MG63 (cell line): ENCODE measurements around the gene CAPN10. TPM values are rescaled to one million over a fixed set of nuclear protein-coding genes. Genes with fewer than 3 reads are reported as not detected.

Source experiments
- DNase-seq: peaks from one replicate; pipeline ENCODE4 v3.0.0-alpha.2; 2020
- H3K27me3 ChIP-seq: fragments of 250-450 bp; sonication (Bioruptor Pico); 2 replicates; pipeline ENCODE4 v1.5.1; 2020; ENCODE audit warnings: mild to moderate bottlenecking, moderate library complexity
- H3K36me3 ChIP-seq: fragments of 250-450 bp; sonication (Bioruptor Pico); 2 replicates; pipeline ENCODE4 v1.5.1; 2020; ENCODE audit warnings: mild to moderate bottlenecking, moderate library complexity
- H3K4me3 ChIP-seq: fragments of 250-450 bp; sonication (Bioruptor Pico); 2 replicates; pipeline ENCODE4 v1.5.1; 2020; ENCODE audit warnings: mild to moderate bottlenecking, moderate library complexity
- H3K9me3 ChIP-seq: fragments of 250-450 bp; sonication (Bioruptor Pico); 2 replicates; pipeline ENCODE4 v1.5.1; 2020; ENCODE audit warnings: mild to moderate bottlenecking, moderate library complexity
- total RNA-seq: library from RNA; depleted of rRNA; stranded (reverse); fragments of >200 nt; shearing (Covaris generic); gene quantifications from 2 replicates; pipeline ENCODE4 v1.2.3, GENCODE V29; 2014; ENCODE audit warnings: low replicate concordance

The CAPN10 gene
- total RNA-seq, 1 experiment from 2014 or later = 18.4 TPM

DNA sequence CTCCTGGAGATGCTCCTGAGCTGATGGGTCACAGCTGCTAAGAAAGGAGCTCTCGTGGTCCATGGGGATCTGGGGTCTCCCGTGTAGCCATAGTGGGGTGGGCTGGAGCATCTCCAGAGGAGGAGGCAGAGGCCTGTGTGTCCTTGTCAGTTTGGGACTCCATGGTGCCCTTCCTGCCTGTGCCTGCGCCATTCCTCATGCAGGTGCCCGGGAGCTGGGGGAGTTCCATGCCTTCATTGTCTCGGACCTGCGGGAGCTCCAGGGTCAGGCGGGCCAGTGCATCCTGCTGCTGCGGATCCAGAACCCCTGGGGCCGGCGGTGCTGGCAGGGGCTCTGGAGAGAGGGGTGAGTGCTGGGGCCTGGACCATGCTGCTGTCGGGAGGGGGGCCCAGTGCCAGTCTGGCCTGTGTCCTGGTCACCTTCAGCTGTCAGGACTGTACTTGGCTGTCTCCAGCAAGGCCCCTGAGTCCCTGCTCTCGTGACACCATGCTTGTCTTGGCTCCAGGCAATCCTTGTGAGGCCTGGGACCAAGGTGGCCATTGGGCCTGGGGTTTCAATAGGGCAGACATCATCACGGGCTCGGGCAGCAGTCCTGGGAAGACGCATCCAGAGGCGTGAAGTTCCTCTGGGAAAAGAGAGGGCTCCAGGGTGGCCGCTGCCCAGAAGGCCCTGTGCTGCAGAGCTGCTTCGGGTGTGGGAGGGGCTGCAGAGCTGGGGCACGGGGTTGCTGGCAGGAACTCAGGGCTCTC is 7.3 kb downstream of the CAPN10 start:
- no peak for DNase-seq
- H3K27me3 ChIP-seq = no peaks in the 10 kb centered on the region
- H3K9me3 ChIP-seq = no peaks in the 10 kb centered on the region
- peaks cover 3% of the 10 kb centered on the region for H3K36me3 ChIP-seq
- no peak overlapping the region for H3K4me3 ChIP-seq

DNA sequence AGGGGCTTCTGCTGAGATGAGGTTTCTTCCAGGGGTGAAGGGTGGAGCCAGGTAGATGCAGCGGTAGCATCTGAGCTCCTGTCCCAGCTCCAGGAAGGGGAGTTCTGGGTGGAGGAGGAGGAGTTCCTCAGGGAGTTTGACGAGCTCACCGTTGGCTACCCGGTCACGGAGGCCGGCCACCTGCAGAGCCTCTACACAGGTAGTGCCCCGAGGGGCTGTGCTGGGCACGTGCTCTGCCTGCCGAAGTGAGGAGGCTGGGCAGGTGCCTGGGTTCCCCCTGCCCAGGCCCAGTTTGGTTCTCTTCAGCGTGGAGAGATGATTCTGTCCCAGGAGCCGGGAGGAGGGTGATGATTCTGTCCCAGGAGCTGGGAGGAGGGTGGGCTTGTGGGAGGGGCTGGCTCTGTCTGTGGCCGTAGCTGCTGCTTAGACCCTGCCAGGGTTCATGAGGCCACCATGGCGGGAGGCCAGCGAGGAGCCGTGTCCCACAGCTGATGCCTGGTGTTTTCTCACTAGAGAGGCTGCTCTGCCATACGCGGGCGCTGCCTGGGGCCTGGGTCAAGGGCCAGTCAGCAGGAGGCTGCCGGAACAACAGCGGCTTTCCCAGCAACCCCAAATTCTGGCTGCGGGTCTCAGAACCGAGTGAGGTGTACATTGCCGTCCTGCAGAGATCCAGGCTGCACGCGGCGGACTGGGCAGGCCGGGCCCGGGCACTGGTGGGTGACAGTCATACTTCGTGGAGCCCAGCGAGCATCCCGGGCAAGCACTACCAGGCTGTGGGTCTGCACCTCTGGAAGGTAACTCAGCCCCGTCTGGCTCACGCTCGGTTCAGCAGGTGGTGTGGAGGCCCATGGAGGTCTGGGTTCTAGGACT is 8.2 kb downstream of the CAPN10 start:
- DNase-seq = no peak
- no peaks in the 10 kb centered on the region for H3K9me3 ChIP-seq
- H3K4me3 ChIP-seq = no peak overlapping the region
- H3K36me3 ChIP-seq = no peaks in the 10 kb centered on the region; the same call in 1 of the 2 replicates
- no peaks in the 10 kb centered on the region for H3K27me3 ChIP-seq

DNA sequence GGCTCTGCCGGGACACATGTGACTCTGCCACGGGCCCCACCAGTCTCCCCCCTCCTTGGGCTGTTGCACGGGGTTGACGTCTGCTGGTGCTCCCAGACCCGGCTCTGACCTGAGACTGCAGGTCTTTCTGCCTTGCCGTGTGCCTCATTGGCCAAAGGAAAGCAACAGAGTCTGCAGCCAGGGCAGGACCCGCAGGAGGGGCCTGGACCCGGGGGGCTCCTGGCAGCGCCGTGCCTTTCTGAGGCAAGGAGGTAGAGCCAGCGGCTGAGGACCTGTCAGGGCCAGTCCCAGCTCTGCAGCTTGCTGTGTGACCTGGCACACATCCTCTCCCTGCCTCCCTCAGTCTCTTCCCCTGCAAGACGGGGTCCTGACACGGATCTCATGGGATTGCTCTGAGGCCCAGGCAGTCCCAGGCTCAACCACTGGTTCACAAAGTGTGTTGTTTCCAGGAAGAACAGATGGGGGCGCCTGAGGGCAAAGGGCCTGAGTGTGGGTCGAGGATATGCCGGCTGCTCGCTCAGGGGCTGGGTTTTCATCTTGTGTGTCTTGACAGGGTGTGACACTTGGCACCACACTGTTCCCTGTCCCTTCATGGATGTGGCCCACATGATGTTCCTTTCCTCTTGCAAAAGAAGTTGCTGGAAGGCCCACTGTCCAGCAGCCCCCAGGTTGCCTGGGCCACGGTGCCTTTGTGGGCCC is 9.0 kb downstream of the CAPN10 start:
- DNase-seq = no peak
- Histone ChIP-seq H3K27me3 (no peaks in the 10 kb centered on the region), H3K4me3 (no peak overlapping the region)

DNA sequence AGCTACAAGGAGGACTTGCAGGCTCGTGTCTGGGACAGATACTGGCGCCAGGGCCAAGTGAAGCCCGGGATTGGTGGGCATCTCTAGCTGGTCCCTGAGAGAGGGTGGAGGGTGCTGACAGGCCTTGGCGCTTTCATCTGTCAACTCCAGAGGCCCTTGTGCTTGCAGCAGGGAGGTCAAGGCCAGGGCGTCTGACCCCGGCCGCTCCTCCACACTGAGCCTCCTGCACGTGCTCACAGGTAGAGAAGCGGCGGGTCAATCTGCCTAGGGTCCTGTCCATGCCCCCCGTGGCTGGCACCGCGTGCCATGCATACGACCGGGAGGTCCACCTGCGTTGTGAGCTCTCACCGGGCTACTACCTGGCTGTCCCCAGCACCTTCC is 9.5 kb downstream of the CAPN10 start:
- H3K36me3 ChIP-seq = no peaks in the 10 kb centered on the region
- H3K27me3 ChIP-seq = no peaks in the 10 kb centered on the region
- DNase-seq = no peak
- no peaks in the 10 kb centered on the region for H3K9me3 ChIP-seq
- no peak overlapping the region for H3K4me3 ChIP-seq

More for the DNA sequence above, 9.0 kb downstream of the CAPN10 start:
- Histone ChIP-seq H3K9me3 (no peaks in the 10 kb centered on the region), H3K36me3 (no peaks in the 10 kb centered on the region; the same call in 1 of the 2 replicates)

DNA sequence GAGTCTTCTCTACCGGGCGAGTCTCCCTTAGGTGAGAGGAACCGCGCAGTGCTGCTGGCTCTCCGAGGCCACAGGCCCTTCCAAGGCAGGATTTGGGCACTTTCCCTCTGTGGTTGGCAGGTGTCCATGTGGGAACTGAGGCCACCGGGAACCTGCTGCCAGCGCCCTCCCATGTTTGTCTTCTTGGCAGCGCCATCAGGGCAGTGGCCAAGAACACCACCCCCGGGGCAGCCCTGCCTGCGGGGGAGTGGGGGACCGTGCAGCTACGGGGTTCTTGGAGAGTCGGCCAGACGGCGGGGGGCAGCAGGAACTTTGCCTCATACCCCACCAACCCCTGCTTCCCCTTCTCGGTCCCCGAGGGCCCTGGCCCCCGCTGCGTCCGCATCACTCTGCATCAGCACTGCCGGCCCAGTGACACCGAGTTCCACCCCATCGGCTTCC is 10.0 kb downstream of the CAPN10 start:
- no peak overlapping the region for H3K4me3 ChIP-seq
- H3K27me3 ChIP-seq = no peaks in the 10 kb centered on the region
- no peaks in the 10 kb centered on the region for H3K36me3 ChIP-seq
- H3K9me3 ChIP-seq = no peaks in the 10 kb centered on the region
- no peak for DNase-seq

DNA sequence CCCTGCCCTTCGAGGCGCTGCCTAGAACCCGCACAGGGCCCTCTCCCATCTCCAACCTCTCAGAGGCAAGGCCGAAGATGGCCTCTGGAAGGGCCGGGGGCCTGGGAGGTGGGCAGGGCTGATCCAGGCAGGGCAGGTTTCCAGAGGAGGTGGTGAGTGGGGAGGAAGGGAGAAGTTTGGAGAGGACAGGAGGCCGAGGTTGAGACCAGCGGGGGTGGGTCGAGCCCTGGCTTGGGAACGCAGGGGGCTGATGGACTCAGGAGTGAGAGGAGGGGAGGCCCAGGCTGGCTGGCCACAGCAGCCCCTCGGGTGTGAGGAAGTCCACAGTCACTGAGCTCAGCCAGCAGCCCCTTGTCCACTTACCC is 10.5 kb downstream of the CAPN10 start:
- Histone ChIP-seq H3K4me3 (no peak overlapping the region), H3K36me3 (no peaks in the 10 kb centered on the region), H3K27me3 (no peaks in the 10 kb centered on the region), H3K9me3 (no peaks in the 10 kb centered on the region)
- DNase-seq = no peak

DNA sequence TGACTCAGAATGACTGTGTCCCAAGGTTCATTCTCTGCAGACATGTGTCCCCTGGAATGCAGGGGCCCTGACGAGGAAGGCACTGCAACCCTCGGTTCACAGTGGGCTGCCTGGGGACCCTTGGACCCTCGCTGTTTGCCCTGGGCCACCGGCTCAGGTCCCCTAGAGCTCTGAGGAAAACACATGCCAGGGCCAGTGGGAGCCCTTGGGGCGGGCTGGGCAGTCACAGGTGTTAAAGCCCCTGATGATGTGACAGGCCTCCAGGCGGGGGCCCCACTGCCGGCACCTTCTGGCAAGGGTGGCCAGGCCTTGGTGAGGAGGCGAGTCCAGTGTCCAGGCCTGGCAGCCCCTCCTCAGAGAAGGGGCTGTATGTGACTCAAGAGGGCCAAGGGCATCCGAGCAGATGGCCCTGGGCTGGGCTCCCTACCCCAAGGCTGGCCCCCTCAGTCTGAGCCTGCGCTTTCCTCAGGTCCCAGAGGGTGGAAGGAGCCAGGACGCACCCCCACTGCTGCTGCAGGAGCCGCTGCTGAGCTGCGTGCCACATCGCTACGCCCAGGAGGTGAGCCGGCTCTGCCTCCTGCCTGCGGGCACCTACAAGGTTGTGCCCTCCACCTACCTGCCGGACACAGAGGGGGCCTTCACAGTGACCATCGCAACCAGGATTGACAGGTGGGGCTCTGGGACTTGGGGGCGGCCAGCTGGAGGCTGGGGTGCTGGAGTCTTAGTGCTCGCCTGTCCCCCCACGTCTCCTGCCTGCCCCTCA is 11.1 kb downstream of the CAPN10 start:
- H3K36me3 ChIP-seq = no peaks in the 10 kb centered on the region
- no peaks in the 10 kb centered on the region for H3K27me3 ChIP-seq
- H3K4me3 ChIP-seq = no peak overlapping the region
- no peaks in the 10 kb centered on the region for H3K9me3 ChIP-seq
- no peak for DNase-seq

DNA sequence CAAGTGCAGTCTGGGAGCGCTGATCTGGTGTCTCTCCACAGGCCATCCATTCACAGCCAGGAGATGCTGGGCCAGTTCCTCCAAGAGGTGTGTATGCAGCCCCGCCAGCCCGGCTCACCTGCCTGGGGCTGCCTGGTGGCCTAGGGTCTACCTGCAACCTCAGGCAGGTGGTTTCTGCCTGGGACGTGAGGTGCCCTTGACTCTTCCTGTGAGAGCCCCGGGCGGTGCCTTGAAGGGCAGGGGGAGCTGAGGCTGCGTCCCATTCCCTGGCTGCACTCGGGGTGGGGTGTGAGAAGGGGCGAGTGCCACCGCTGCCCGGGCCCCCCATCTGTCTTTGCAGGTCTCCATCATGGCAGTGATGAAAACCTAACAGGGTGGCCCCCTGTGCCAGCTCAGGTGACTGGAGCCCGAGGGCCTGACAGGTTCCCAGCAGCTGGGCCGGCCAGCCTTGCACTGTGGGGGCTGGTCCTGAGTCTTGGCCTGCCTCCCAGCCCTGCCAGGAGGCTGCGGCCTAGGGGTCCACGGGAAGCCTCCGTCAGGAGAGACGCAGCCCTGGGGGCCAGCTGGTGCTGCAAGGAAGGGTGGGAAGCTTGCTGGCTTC is 11.9 kb downstream of the CAPN10 start:
- DNase-seq = no peak

DNA sequence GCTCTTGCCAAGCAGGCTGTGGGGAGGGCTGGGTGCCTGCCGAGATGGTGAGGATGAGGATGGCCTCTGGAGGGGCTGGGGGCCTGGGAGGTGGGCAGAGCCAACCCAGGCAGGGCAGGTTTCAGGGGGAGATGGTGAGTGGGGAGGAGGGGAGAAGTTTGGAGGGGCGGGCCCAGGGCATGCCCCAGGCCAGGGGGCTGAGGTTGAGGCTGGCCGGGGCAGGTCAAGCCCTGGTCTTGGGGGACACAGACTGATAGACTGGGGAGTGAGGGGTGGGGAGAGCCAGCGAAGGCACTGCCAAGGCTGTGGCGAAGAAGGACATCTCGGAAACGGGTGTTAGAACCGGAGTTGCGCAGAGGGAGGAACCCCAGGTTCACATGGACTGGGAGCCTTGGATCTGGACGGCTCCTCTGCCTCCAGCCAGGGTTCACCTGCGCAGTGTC is 12.6 kb downstream of the CAPN10 start:
- Histone ChIP-seq H3K4me3 (no peak overlapping the region), H3K36me3 (no peaks in the 10 kb centered on the region), H3K27me3 (no peaks in the 10 kb centered on the region), H3K9me3 (no peaks in the 10 kb centered on the region)
- no peak for DNase-seq

More for the DNA sequence above, 11.9 kb downstream of the CAPN10 start:
- Histone ChIP-seq H3K9me3 (no peaks in the 10 kb centered on the region), H3K4me3 (no peak overlapping the region), H3K36me3 (no peaks in the 10 kb centered on the region), H3K27me3 (no peaks in the 10 kb centered on the region)

DNA sequence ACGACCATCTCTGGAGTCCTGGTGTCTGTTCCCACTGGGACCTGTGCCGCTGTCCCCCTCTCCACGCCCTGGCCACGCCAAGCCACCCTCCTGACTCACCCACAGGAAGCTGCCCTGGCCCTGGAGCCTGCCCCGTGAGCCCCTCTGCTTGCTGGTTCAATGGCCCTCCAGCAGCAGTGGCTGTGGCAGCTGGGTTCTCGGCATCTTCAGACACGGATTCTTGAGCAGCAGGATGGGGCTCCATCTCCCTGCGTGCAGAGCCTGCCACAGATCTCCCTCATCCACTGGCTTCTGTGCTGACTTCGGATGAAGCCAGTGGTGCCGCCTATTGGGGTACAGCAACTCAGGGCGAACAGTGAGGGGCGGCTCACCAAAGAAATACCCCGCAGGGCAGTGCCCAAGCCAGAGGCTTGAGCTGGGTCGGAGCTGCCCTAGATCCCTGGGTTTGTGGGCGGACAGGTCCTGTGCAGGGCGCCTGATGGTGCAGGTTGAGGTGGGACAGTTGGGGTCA is 14.0 kb downstream of the CAPN10 start:
- DNase-seq = no peak
- Histone ChIP-seq H3K36me3 (no peaks in the 10 kb centered on the region), H3K4me3 (no peak overlapping the region), H3K9me3 (no peaks in the 10 kb centered on the region), H3K27me3 (no peaks in the 10 kb centered on the region)

DNA sequence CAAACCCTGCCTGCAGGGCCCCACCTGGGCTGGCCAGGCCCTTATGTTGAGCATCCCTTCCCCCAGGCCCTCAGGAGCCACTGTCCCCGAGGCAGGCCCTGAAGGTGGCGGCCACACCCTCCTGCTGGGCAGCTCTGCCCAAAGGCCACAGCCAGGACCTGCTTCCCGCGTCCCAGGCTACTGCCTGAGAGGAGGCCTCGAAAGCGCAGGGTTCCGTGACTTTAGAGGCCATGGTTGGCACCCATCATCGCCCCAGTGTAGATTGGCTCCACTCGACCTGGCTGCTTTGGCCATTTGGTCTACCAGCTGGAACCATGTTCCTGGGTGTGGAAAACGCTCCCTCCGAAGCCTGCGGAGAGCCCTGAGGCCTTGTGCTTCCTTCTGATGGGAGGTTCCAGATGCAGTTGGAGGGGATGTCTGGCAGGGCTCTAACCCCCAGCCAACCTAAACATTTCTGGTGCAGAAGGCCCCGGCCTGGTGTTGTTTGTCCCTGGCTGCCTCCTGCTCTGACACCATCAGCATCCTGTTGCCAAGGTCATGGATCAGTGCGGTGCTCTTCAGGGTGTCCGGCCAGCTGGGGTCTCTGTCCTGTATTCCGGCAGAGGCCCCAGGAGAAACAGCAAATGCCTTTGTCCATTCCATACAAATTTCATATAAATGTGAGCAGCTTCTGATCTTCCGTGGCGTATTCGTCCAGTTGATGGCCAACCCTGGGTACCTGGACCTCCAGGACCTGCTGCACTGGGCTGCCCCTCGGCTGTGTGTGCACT is 14.7 kb downstream of the CAPN10 start:
- no peak for DNase-seq
- H3K4me3 ChIP-seq = no peak overlapping the region
- H3K9me3 ChIP-seq = no peaks in the 10 kb centered on the region
- H3K36me3 ChIP-seq = no peaks in the 10 kb centered on the region
- no peaks in the 10 kb centered on the region for H3K27me3 ChIP-seq

DNA sequence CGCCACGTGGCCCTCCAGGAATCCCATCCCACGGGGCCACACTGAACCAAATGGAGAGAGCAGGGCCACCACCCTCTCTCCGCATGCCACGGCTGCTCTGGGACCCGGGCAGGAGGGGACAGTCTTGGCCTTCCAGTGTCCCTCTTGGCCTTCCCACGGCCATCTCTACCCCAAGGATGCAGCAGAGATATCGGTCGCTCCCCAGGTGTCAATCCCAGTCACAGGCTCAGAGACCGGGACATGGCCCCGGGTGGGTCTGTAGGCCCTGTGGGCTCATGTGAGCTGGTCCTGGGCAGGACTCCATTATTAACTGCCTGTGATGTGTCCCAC is 15.3 kb downstream of the CAPN10 start:
- no peaks in the 10 kb centered on the region for H3K27me3 ChIP-seq
- H3K4me3 ChIP-seq = no peak overlapping the region
- no peak for DNase-seq
- H3K36me3 ChIP-seq = no peaks in the 10 kb centered on the region
- no peaks in the 10 kb centered on the region for H3K9me3 ChIP-seq

DNA sequence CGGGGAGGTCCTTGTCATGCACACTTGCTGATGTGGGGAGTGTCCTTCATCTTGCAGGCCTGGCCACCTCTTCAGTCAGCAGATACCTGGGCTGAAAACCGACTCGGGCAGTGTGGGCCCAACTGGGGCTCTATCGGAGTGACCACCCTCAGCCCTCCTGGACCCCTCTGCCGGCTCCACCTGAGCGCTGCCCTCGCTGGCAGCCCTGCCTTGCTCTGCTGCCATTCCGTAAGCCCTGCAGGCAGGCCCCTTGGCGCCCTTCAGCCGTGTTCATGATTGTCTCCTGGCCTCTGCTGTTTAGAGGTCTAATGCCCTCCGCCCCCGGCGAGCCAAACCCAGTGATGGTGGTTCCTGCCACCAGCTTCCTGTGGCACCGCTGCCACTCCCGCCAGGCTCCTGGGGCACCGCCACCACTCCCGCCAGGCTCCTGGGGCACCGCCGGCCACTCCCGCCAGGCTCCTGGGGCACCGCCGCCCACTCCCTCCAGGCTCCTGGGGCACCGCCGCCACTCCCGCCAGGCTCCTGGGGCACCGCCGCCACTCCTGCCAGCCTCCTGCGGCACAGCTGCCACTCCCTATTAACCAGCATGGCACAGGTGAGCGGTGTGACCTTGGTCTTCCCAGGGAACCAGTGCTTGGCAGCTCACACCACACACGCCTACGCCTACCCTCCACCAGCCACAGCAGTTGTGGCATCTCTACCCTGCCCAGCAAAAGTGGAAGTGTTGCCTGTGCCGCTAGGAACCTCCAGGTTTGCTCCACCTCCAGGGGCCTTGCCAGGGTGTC is 15.9 kb downstream of the CAPN10 start:
- no peaks in the 10 kb centered on the region for H3K27me3 ChIP-seq
- no peak overlapping the region for H3K4me3 ChIP-seq
- H3K9me3 ChIP-seq = no peaks in the 10 kb centered on the region
- DNase-seq = no peak
- no peaks in the 10 kb centered on the region for H3K36me3 ChIP-seq

DNA sequence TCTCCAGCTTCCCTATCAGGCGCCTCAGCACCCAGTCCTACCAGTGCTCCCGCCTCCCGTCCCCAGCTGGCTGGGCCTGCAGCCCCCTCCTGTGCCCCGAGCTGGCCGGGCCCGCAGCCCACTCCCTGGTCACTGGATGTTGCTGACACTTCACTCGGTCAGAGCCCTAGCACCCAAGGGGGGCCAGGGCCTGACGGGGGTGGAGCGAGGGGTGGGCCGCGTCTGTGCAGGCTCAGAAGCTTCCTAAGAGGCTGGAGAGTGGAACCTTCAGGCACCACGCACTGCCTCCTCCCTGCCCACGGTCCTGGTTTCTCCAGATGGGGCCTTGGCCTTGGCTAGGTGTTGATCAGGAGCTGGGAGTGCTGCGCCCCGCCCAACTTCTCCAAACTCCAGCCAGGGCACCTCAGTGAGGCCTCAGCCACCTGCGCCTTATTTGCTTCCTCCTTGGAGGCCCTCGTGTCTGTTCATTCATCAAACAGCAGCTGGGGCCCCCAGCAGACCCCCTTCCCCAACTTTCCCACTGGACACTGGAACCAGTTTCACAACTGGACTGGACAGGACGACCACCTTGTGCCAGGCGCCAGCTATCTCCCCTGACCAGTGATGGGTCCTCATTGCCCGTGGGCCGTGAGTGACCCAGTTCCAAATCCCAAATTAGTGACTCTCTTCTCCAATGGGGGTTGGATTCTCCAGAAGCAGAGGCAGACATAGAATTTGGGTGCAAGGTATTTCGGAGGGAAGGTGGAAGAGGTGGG is 16.7 kb downstream of the CAPN10 start:
- Histone ChIP-seq H3K27me3 (no peaks in the 10 kb centered on the region), H3K36me3 (no peaks in the 10 kb centered on the region), H3K9me3 (no peaks in the 10 kb centered on the region), H3K4me3 (no peak overlapping the region)
- DNase-seq = no peak
